Loucy (cell line): ENCODE data around the gene BAZ1A.

Source experiments
- EZH2phosphoT487 ChIP-seq: fragments of 200-600 bp; IDR thresholded peaks from 2 replicates; pipeline ENCODE4 v1.6.1; 2018; ENCODE audit warnings: antibody characterized with exemption, mild to moderate bottlenecking, moderate library complexity, borderline replicate concordance
- TF ChIP-seq, protein P1 (sequence below): fragments of 200-600 bp; sonication (generic); conservative IDR thresholded peaks from 2 replicates; pipeline ENCODE4 v1.5.1; 2014; ENCODE audit warnings: mild to moderate bottlenecking, antibody characterized with exemption, low read length

- TF ChIP-seq, protein P1, sequence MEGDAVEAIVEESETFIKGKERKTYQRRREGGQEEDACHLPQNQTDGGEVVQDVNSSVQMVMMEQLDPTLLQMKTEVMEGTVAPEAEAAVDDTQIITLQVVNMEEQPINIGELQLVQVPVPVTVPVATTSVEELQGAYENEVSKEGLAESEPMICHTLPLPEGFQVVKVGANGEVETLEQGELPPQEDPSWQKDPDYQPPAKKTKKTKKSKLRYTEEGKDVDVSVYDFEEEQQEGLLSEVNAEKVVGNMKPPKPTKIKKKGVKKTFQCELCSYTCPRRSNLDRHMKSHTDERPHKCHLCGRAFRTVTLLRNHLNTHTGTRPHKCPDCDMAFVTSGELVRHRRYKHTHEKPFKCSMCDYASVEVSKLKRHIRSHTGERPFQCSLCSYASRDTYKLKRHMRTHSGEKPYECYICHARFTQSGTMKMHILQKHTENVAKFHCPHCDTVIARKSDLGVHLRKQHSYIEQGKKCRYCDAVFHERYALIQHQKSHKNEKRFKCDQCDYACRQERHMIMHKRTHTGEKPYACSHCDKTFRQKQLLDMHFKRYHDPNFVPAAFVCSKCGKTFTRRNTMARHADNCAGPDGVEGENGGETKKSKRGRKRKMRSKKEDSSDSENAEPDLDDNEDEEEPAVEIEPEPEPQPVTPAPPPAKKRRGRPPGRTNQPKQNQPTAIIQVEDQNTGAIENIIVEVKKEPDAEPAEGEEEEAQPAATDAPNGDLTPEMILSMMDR = no peak
- no peak for TF ChIP-seq EZH2phosphoT487
These were observed 16.4 kb downstream of the BAZ1A start for GRCh38 chr14:34858765-34859164.
